Ishikawa (cell line): ENCODE data around the gene OR5K4.

Experiments
- CEBPB ChIP-seq: IDR thresholded peaks from 2 replicates; pipeline ENCODE4 v1.6.1; 2012
- CREB1 ChIP-seq: IDR thresholded peaks from 2 replicates; pipeline ENCODE4 v1.6.1; 2012; ENCODE audit warnings: low read depth
- EGR1 ChIP-seq: IDR thresholded peaks from 2 replicates; pipeline ENCODE4 v1.6.1; 2012
- EP300 ChIP-seq: IDR thresholded peaks from 2 replicates; pipeline ENCODE4 v1.6.1; 2012; ENCODE audit warnings: borderline replicate concordance
- FOXM1 ChIP-seq: IDR thresholded peaks from 2 replicates; pipeline ENCODE4 v1.6.1; 2012; ENCODE audit warnings: low read depth, borderline replicate concordance
- NFIC ChIP-seq: IDR thresholded peaks from 2 replicates; pipeline ENCODE4 v1.6.1; 2012
- RAD21 ChIP-seq: IDR thresholded peaks from 2 replicates; pipeline ENCODE4 v1.6.1; 2012; ENCODE audit warnings: low read depth
- REST ChIP-seq: IDR thresholded peaks from 2 replicates; pipeline ENCODE4 v1.6.1; 2012; ENCODE audit warnings: low read depth, mild to moderate bottlenecking
- TAF1 ChIP-seq: IDR thresholded peaks from 2 replicates; pipeline ENCODE4 v1.6.1; 2012; ENCODE audit warnings: low read depth, mild to moderate bottlenecking
- TCF12 ChIP-seq: IDR thresholded peaks from 2 replicates; pipeline ENCODE4 v1.6.1; 2012; ENCODE audit warnings: low read depth
- TEAD4 ChIP-seq: IDR thresholded peaks from 2 replicates; pipeline ENCODE4 v1.6.1; 2012
- YY1 ChIP-seq: IDR thresholded peaks from 2 replicates; pipeline ENCODE4 v1.6.1; 2012; ENCODE audit warnings: low read depth
- ZBTB7A ChIP-seq: IDR thresholded peaks from 2 replicates; pipeline ENCODE4 v1.6.1; 2012; ENCODE audit warnings: low read depth
- TF ChIP-seq, protein P1 (sequence below): IDR thresholded peaks from 2 replicates; pipeline ENCODE4 v1.6.1; 2012
- TF ChIP-seq, protein P2 (sequence below): IDR thresholded peaks from 2 replicates; pipeline ENCODE4 v1.6.1; 2012

Gene OR5K4, protein sequence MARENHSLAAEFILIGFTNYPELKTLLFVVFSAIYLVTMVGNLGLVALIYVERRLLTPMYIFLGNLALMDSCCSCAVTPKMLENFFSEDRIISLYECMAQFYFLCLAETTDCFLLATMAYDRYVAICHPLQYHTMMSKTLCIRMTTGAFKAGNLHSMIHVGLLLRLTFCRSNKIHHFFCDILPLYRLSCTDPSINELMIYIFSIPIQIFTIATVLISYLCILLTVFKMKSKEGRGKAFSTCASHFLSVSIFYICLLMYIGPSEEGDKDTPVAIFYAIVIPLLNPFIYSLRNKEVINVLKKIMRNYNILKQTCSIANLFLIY

GRCh38 chr3:98353554-98353953 is at the start of gene OR5K4:
Gene OR5K4 (plus strand): TSS chr3:98353854. CDS start chr3:98353854, 0 bp downstream.
- TF ChIP-seq, protein P1, sequence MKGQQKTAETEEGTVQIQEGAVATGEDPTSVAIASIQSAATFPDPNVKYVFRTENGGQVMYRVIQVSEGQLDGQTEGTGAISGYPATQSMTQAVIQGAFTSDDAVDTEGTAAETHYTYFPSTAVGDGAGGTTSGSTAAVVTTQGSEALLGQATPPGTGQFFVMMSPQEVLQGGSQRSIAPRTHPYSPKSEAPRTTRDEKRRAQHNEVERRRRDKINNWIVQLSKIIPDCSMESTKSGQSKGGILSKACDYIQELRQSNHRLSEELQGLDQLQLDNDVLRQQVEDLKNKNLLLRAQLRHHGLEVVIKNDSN: no peak

DNA sequence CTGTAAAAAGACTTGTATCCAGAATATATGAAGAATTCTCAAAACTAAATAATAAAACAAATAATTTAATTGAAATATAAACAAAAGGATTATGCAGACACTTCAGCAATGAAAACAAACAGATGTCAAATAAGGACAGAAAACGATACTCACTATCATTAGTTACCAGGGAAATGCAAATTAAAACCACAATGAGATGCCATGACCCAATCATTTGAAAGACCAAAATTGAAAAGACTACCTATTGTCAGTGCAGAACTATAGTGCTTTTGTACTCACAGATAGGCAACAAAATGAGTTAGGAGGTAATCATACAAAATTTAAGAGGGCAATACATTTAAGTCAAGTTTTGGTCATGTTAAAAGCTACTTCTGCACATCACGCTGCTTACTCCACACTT is 31.6 kb upstream of the OR5K4 start:
- TF ChIP-seq FOXM1: no peak
- TF ChIP-seq TAF1: no peak
- no peak for TF ChIP-seq YY1
- TF ChIP-seq RAD21: no peak
- TF ChIP-seq CEBPB: no peak
- TF ChIP-seq TCF12: no peak
- TF ChIP-seq ZBTB7A: no peak
- TF ChIP-seq, protein P1: no peak
- TF ChIP-seq TEAD4: no peak
- TF ChIP-seq, protein P2, sequence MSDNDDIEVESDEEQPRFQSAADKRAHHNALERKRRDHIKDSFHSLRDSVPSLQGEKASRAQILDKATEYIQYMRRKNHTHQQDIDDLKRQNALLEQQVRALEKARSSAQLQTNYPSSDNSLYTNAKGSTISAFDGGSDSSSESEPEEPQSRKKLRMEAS: no peak
- no peak for TF ChIP-seq REST

DNA sequence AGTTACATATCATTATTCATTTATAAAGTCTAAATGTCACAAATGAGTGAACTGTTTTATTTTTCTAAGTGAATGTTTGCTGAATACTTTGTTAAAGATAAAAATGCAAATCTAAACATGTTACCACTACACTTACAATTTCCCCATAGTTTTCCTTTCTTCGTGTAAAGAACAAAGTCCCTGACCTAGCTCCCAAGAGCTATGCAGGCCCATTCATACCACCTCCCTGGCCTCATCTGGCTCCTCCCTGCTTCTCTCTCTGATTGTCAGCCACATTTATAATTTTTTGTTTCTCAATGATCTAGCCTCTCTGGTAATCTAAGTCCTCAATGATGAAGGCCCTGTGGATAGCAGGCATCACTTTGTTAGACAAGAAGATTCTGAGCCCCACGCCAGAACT is 31.0 kb upstream of the OR5K4 start:
- no peak for TF ChIP-seq EGR1
- TF ChIP-seq TCF12: no peak
- TF ChIP-seq ZBTB7A: no peak
- TF ChIP-seq FOXM1: no peak
- no peak for TF ChIP-seq YY1
- TF ChIP-seq EP300: no peak
- TF ChIP-seq RAD21: no peak
- no peak for TF ChIP-seq REST
- TF ChIP-seq CREB1: no peak
- TF ChIP-seq TEAD4: no peak
- TF ChIP-seq TAF1: no peak
- TF ChIP-seq CEBPB: no peak
- no peak for TF ChIP-seq NFIC
- TF ChIP-seq, protein P2: no peak
- TF ChIP-seq, protein P1: no peak

GRCh38 chr3:98323425-98323824 is 30.2 kb upstream of the OR5K4 start:
- TF ChIP-seq REST (no peak), NFIC (no peak), TAF1 (no peak), EGR1 (no peak), CREB1 (no peak), TEAD4 (no peak), CEBPB (no peak), TCF12 (no peak), FOXM1 (no peak), EP300 (no peak), YY1 (no peak), ZBTB7A (no peak), RAD21 (no peak)
- TF ChIP-seq, protein P1: no peak
- TF ChIP-seq, protein P2: no peak
